Pons (tissue), 1 donor: Measurements from ENCODE around the gene GDF10.
A peak's percentile ranks its signal among the peaks of the same experiment; 100 is the strongest.

ENCODE experiments used
- DNase-seq: peaks from one replicate; pipeline ENCODE4 v3.0.0-alpha.2; 2016; ENCODE audit warnings: low spot score

GDF10 gene

DNA sequence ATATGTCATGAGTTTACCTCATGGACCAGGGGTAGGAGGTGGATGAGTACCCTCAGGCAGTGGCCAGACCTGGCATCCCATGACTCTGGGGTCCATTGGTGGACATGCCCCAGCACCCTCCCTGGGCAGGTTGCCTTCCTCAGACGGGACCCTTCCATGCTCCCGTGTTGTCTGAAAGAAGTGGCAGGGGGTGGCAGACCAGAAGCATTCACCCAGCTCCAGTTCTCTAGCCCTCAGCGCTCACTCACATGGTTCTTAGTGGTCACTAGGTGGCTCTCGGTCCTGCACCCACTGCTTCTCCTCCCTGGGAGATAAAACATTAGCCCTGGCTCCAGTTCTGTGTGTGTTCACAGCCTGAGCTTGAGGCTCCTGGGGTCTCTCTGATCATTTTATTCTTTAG is 54.2 kb downstream of the GDF10 start:
- DNase-seq: no peak

DNA sequence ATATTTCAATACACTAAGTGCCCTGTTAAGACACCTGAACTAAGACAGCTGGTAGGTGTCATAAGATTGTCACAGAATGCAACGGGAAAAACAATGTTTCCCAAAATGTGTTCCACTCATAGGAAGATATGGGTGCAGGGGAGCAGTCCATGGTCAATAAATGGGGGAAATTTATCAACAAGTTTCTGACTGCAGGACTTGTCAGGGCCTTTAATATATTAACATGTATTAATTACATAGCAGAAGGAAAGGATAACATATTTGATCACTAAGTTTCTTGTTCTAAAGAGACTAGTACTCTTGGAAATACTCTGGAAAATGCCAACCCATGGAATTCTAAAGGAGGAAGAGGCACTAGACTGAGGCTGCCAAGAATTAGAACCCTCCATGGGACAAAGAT is 54.9 kb downstream of the GDF10 start:
- DNase-seq: no peak

- DNase-seq: no peak
Measured at GRCh38 chr10:47356708-47357107, 56.7 kb downstream of the GDF10 start.

DNA sequence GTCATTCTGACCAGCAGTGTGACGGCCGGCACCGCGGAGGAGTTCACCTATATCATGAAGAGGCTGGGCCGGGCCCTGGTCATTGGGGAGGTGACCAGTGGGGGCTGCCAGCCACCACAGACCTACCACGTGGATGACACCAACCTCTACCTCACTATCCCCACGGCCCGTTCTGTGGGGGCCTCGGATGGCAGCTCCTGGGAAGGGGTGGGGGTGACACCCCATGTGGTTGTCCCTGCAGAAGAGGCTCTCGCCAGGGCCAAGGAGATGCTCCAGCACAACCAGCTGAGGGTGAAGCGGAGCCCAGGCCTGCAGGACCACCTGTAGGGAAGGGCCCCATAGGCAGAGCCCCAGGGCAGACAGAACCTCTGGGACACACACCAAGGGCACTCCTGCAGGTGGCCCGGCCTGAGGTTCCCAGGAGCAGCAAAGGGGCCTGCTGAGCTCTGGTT is 57.2 kb downstream of the GDF10 start:
- DNase-seq: no peak

GRCh38 chr10:47357911-47358310 is 57.9 kb downstream of the GDF10 start:
- DNase-seq: no peak

- no peak for DNase-seq
Measured at GRCh38 chr10:47358457-47358856, 58.5 kb downstream of the GDF10 start.

DNA sequence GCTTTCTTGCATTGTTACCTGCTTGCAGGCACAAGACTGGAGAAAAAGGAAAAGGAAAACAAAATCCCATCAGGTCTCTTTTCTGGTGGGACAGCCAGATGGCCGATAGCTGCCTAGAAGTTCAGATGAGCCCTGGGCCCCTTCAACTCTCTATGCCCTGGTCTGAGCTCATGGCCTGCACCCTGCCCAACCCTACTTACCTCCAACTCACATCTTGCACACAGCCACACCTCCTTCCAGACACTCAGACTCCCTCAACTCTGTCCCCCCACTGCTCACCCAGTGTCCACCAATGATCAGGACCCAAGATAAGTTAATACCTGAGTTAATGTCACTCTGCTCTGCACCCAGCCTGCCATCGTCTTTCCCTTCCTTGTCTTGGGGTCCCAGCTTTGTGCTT is 59.1 kb downstream of the GDF10 start:
- no peak for DNase-seq

- DNase-seq: peak; percentile 63
Measured at GRCh38 chr10:47359626-47360418, 59.8 kb downstream of the GDF10 start.

- DNase-seq: no peak
Measured at GRCh38 chr10:47360419-47361040, 60.5 kb downstream of the GDF10 start.

DNA sequence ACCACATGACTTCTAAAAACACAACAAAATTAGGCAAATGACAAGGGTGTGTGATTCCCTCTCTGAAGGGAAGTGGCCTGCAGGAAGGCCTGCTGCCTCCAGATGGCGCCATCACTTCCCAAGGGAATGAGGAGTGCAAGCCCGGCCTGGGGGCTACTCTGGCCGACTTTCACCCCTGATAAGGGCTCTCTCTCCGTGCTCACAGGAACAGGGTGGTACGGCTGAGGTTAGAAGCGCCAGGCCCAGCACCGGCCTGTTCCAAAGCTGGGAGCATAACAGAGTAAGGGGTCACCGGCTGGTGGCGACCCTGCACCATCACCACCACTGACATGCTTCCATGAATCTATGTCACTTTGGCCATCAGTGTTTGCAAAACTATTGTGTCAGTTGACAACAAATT is 61.3 kb downstream of the GDF10 start:
- DNase-seq: peak; percentile 49

- no peak for DNase-seq
Measured at GRCh38 chr10:47362199-47362598, 62.2 kb downstream of the GDF10 start.
